Pancreas (tissue), 10 donors: ENCODE results near the gene ATP5PO. TPM values are rescaled to one million over a fixed set of nuclear protein-coding genes. Genes with fewer than 3 reads are reported as not detected.

Source experiments
- ATAC-seq, 4 donors: fragments of 200-7000 bp; cut with Tn5 transposase; one replicate each; pipeline versions ENCODE4 v1.8.0 to v1.9.1; 2020; ENCODE audit warnings: mild to moderate bottlenecking in 4 of 4, moderate library complexity in 4 of 4
- DNase-seq, 6 donors: peaks; one replicate each; pipeline ENCODE4 v3.0.0-alpha.2; 2020
- FAIRE-seq: peaks from 2 replicates; lab custom pipeline; 2012; peaks lifted over from hg19 to GRCh38; lab: Jason Lieb, UNC
- H3K27ac ChIP-seq, 4 donors: fragments of 200-600 bp; sonication (generic); 1 replicate in 3 of 4; 2 replicates in 1 of 4; pipeline versions ENCODE4 v1.5.0 to v1.8.0; 2020
- H3K27me3 ChIP-seq, 4 donors: fragments of 200-600 bp; one replicate each; pipeline ENCODE4 v1.8.0; 2021
- H3K36me3 ChIP-seq, 3 donors: fragments of 200-600 bp; sonication (generic) in 1 of 3; one replicate each; pipeline versions ENCODE4 v1.5.0 to v1.8.0; 2020 to 2021
- H3K4me1 ChIP-seq, 3 donors: fragments of 200-600 bp; one replicate each; pipeline ENCODE4 v1.8.0; 2021
- H3K4me3 ChIP-seq, 4 donors: fragments of 200-600 bp; sonication (generic) in 2 of 4; one replicate each; pipeline versions ENCODE4 v1.5.0 to v1.8.0; 2020 to 2021
- H3K9me3 ChIP-seq, 4 donors: fragments of 200-600 bp; one replicate each; pipeline ENCODE4 v1.8.0; 2021
- WGBS, 2 donors: extraction: QIAGEN DNeasy Blood & Tissue Kit; methylation state at CpG; one replicate each; pipeline ENCODE4 v1.1.7; 2013; 5-methylcytosine and 5-hydroxymethylcytosine counted together
- intact Hi-C, 3 donors: fragments of 100-400 bp; cut with DNase I; formaldehyde crosslinking; loops; one replicate each; pipeline versions ENCODE4 v1.11.1 to v1.14.2; 2022
- polyA plus RNA-seq, 2 donors: library from polyadenylated mRNA; stranded (reverse); fragments of 200-250 nt; gene quantifications; one replicate each; pipeline ENCODE4 v1.2.3, GENCODE V29; 2013
- total RNA-seq, 6 donors: library from RNA; stranded (reverse); fragmentation: NEBNext Ultra II Directional in 4 of 6; extraction: Animal tissue kit (Norgen Biotek cat#: 25700) in 4 of 6; gene quantifications; one replicate each; pipeline versions ENCODE4 v1.2.1 to v1.2.4, GENCODE V29; 2021 to 2023
- TF ChIP-seq, protein P1 (sequence below), 4 donors: fragments of 200-600 bp; sonication (generic) in 3 of 4; IDR thresholded peaks; one replicate each; pipeline versions ENCODE4 v1.5.0 to v1.8.0; 2021; ENCODE audit warnings: antibody characterized with exemption in 4 of 4
- donor health status: healthy with polysubstance abuse.
- donor health status: DM: no; HTN: no; CAD: no; lungs with moderate emphysema.
- donor health status: DM: no; HTN: no; CAD: no.
- donor health status: control.
- donor health status: control.
- donor health status: Bipolar disorder and iron deficiency.
- donor health status: DM: yes; HTN: yes; CAD: no.
- donor health status: DM: no; HTN: no; CAD: no.
- donor health status: DM: no; HTN: no; CAD: no.
- donor health status: DM: yes; HTN: yes; CAD: no.

Gene ATP5PO
- total and polyA plus RNA-seq, 8 donors: 52.0 to 124 (median 77.0) TPM

DNA sequence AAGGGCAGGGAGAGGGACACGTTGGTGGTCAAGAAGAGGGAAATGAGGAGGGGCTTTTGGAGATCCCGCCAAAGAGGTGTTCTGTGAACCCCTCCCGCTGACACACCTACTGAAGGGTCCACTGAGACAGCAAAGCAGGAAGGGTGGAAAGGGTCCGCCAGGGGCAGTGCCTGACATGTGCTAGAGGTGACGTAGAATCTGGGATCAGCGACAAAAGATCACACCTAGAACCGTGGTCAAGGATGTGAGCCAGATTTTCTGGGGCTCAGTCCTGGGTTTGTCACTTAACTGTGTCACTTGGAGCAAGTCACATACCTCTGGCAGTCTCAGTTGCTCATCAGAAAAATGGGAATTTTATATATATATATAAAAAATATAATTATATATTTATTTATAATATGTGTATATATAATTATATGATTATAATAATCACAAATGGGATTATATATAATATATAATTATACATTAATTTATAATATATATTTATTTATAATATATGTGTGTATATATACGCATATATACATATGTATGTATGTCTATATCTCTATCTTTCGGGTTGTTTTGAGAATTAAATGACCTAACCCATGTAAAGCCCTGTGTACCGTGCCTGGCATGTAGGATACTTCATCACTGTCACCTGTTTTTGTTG, 35.0 kb upstream of the ATP5PO start:
- ATAC-seq: no peak
- no peaks in the 10 kb centered on the region for H3K9me3 ChIP-seq
- no peaks in the 10 kb centered on the region for H3K27me3 ChIP-seq
- intact Hi-C loops: no loop called here
- WGBS, 2 donors: 77 to 83% methylated on average over 10 of the region's 10 CpGs
- FAIRE-seq: peak; percentile 49
- DNase-seq: no peak
- H3K36me3 ChIP-seq: no peaks in the 10 kb centered on the region
- no peak overlapping the region for H3K4me3 ChIP-seq
- TF ChIP-seq, protein P1, sequence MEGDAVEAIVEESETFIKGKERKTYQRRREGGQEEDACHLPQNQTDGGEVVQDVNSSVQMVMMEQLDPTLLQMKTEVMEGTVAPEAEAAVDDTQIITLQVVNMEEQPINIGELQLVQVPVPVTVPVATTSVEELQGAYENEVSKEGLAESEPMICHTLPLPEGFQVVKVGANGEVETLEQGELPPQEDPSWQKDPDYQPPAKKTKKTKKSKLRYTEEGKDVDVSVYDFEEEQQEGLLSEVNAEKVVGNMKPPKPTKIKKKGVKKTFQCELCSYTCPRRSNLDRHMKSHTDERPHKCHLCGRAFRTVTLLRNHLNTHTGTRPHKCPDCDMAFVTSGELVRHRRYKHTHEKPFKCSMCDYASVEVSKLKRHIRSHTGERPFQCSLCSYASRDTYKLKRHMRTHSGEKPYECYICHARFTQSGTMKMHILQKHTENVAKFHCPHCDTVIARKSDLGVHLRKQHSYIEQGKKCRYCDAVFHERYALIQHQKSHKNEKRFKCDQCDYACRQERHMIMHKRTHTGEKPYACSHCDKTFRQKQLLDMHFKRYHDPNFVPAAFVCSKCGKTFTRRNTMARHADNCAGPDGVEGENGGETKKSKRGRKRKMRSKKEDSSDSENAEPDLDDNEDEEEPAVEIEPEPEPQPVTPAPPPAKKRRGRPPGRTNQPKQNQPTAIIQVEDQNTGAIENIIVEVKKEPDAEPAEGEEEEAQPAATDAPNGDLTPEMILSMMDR (IDR thresholded peaks at IDR 0.05): no peak
- H3K27ac ChIP-seq: no peak overlapping the region
- H3K4me1 ChIP-seq: peaks cover 0 to 15% (median 0%) of the 10 kb centered on the region in 3 donors

DNA sequence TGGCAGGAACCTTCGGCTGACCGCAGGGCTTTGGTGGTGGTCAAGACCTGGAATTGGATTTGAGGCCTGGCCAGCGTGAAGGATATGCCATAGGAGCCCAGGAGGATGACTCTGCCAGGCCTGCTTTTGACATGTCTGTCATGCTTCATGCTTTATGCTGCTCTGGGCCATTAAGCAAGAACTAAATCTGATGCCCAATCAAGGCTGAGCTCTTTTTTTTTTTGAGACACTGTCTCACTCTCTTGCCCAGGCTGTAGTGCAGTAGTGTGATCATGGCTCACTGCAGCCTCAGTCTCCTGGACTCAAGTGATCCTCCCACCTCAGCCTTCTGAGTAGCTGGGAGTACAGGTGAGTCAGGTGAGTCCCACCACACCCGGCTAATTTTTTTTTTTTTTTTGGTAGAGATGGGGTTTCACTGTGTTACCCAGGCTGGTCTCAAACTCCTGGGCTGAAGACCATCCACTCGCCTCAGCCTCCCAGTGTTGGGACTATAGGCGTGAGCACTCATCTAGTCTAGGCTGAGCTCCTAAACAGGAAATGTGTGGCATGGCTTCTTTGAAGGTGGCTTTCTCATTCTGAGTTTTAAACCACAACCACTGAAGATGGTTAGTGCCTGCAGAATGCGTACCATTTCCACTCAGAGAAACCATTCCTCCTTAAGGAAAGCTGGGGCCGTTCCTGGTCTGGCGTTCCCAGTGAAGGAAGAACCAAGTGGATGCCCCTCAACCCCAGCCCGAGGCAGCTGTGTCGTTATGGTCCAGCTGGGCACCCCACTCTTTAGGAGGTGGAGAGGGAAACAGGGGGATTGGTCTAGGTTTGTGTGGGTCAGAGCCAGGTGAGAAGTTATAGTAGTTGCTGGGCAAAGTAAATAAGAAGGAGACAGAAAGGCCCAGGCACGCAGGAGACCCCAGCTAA, 34.2 kb upstream of the ATP5PO start:
- H3K27ac ChIP-seq: no peak overlapping the region
- H3K4me3 ChIP-seq: no peak overlapping the region
- peaks cover 0 to 15% (median 0%) of the 10 kb centered on the region in 3 donors for H3K4me1 ChIP-seq
- no peaks in the 10 kb centered on the region for H3K36me3 ChIP-seq
- H3K27me3 ChIP-seq: no peaks in the 10 kb centered on the region
- no peaks in the 10 kb centered on the region for H3K9me3 ChIP-seq
- ATAC-seq: no peak
- no peak for FAIRE-seq
- TF ChIP-seq, protein P1 (IDR thresholded peaks at IDR 0.05): no peak
- no peak for DNase-seq
- intact Hi-C loops: no loop called here
- WGBS, 2 donors: 85 to 95% methylated on average over 12 of the region's 12 CpGs

DNA sequence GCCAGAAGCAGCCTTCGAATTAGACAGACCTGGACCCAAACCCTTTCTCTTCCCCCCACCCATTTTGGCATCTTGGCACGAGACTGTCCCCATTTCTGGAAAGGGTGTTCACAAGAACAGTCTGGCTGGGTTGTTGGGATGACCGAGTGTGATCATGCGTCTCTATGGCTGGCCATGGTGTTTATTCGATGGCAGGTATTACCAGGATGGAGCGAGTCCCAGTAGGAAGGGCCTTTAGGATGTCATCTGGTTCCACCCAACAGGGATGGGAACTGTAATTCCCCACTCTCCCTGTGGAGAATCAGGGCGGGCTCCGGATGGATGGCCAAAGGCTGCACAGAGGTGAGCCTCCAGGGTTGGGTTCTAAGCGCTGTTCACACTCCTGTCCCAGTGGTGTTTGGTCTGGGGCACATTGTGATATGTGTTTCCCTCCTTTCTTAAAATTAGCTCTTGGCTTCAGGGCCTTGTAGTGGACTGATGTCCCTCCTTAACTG, 33.4 kb upstream of the ATP5PO start:
- 84 to 89% methylated on average over 9 of the region's 9 CpGs for WGBS, 2 donors
- TF ChIP-seq, protein P1 (IDR thresholded peaks at IDR 0.05): no peak
- ATAC-seq (no peak), DNase-seq (no peak), FAIRE-seq (no peak)
- Histone ChIP-seq H3K36me3 (no peaks in the 10 kb centered on the region), H3K27me3 (no peaks in the 10 kb centered on the region), H3K27ac (peak overlapping the region in 2 of 4 donors; percentile 76 to 88), H3K9me3 (no peaks in the 10 kb centered on the region), H3K4me1 (peaks cover 0 to 15% (median 0%) of the 10 kb centered on the region in 3 donors), H3K4me3 (no peak overlapping the region)
- intact Hi-C loops: no loop called here

DNA sequence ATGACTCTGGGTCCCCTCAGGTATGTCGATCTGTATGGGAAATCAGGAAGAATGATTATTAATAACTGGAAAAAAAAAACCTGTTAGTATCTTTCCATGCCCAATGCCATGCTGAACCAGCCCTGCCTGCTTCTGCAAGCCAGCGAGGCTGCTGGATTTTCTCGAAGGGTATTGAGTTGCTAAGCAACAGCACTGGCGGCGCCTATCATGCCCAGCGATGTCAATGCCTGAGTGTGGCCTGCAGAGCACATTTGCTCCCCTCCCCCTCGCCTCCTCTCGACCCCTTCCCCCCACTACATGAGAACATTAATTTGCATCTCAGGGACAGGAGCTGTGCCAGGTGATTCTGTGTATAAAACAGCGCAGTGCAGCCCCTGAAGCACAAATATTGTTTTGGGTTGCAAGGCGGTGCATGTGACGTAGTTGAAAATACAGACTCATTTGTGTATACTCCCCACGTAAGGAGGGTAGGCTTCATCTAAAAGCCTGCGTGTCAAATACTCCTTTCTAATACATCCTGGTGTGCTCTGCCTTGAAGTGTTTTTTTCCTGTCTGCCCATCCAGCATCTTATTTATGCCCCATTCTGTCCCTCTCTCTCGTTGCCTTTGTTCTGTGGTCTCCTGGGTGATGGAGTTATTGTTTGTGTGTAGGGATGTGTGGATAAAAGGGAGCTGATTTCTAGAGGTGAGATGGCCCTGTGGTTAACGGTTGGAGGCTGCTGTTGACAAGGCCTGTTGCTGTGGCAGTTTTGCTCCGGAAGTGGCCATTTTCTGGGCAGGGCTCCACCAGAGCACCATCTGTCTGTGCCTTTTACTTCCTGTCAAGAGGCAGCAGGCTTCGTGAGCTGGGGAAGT, 32.7 kb upstream of the ATP5PO start:
- intact Hi-C loops: no loop called here
- 43% methylated on average over 17 of the region's 17 CpGs for WGBS, 2 donors
- no peak for FAIRE-seq

More for the DNA sequence above, 32.7 kb upstream of the ATP5PO start:
- TF ChIP-seq, protein P1 (IDR thresholded peaks at IDR 0.05): no peak
- H3K4me3 ChIP-seq: peak overlapping the region in 2 of 4 donors; percentile 12 to 20
- DNase-seq (peak in 5 of 6 donors; percentile 43 to 66 (median 60)), ATAC-seq (peak; percentile 75 to 85 (median 84))
- peak overlapping the region; percentile 24 to 88 (median 68) for H3K27ac ChIP-seq
- peaks cover 0 to 15% (median 0%) of the 10 kb centered on the region in 3 donors for H3K4me1 ChIP-seq
- H3K27me3 ChIP-seq: no peaks in the 10 kb centered on the region
- no peaks in the 10 kb centered on the region for H3K9me3 ChIP-seq
- H3K36me3 ChIP-seq: no peaks in the 10 kb centered on the region
